Testis (tissue), 2 donors: ENCODE data around the gene POU3F1.

ENCODE experiments used
- POLR2A ChIP-seq: fragments of 450-650 bp; IDR thresholded peaks from one replicate; pipeline ENCODE4 v1.6.1; 2017; ENCODE audit warnings: antibody characterized with exemption, mild to moderate bottlenecking, moderate library complexity
- TF ChIP-seq, protein P1 (sequence below), 3 experiments: fragments of 450-650 bp in 2 of 3; fragments of 200-600 bp in 1 of 3; sonication (generic) in 1 of 3; IDR thresholded peaks; one replicate each; pipeline ENCODE4 v1.5.1; 2016 to 2019; ENCODE audit warnings: antibody characterized with exemption in 3 of 3, mild to moderate bottlenecking in 2 of 3, moderate library complexity in 1 of 3

- TF ChIP-seq, protein P1, sequence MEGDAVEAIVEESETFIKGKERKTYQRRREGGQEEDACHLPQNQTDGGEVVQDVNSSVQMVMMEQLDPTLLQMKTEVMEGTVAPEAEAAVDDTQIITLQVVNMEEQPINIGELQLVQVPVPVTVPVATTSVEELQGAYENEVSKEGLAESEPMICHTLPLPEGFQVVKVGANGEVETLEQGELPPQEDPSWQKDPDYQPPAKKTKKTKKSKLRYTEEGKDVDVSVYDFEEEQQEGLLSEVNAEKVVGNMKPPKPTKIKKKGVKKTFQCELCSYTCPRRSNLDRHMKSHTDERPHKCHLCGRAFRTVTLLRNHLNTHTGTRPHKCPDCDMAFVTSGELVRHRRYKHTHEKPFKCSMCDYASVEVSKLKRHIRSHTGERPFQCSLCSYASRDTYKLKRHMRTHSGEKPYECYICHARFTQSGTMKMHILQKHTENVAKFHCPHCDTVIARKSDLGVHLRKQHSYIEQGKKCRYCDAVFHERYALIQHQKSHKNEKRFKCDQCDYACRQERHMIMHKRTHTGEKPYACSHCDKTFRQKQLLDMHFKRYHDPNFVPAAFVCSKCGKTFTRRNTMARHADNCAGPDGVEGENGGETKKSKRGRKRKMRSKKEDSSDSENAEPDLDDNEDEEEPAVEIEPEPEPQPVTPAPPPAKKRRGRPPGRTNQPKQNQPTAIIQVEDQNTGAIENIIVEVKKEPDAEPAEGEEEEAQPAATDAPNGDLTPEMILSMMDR (IDR thresholded peaks at IDR 0.05): no peak
- no peak for TF ChIP-seq POLR2A
Measured at GRCh38 chr1:38093569-38094520, 47.3 kb upstream of the POU3F1 start.
